Panc1 (cell line): ENCODE results near the gene RFFL. TPM values are rescaled to one million over a fixed set of nuclear protein-coding genes. Genes with fewer than 3 reads are reported as not detected.

Experiments used
- ATAC-seq: fragments of 200-7000 bp; cut with Tn5 transposase; 2 replicates; pipeline ENCODE4 v1.9.1; 2020; ENCODE audit warnings: mild to moderate bottlenecking, moderate library complexity
- BruUV-seq: library from RNA; stranded (reverse); fragments of 400-500 nt; replicated peaks from 2 replicates; lab custom pipeline; 2021; lab: Mats Ljungman, UMichigan
- CTCF ChIA-PET: fragments of 300-600 bp; sonication (Branson Sonifier 250); formaldehyde crosslinking; loops from one replicate; lab custom pipeline; 2022; ENCODE audit warnings: antibody characterized with exemption; lab: Charles Lee
- POLR2A ChIA-PET: fragments of 300-600 bp; sonication (Branson Sonifier 250); formaldehyde crosslinking; loops from one replicate; lab custom pipeline; 2022; ENCODE audit warnings: antibody characterized with exemption; lab: Charles Lee
- DNase-seq: peaks from one replicate; pipeline ENCODE4 v3.0.0-alpha.2; 2010; ENCODE audit warnings: low read depth, low spot score
- H3K27ac ChIP-seq: 2 replicates; pipeline ENCODE4 v1.5.1; 2011; ENCODE audit warnings: mild to moderate bottlenecking, low read length, inconsistent platforms
- H3K27me3 ChIP-seq: fragments of 200-500 bp; sonication (Bioruptor generic); 2 replicates; pipeline ENCODE4 v1.6.0; 2014; ENCODE audit warnings: low read length, inconsistent platforms; ENCODE audit not compliant: control insufficient read depth, insufficient read depth
- H3K36me3 ChIP-seq: fragments of 200-500 bp; sonication (Bioruptor generic); 2 replicates; pipeline ENCODE4 v1.5.1; 2014; ENCODE audit warnings: inconsistent platforms, mild to moderate bottlenecking, low read length, moderate library complexity; ENCODE audit not compliant: control insufficient read depth, insufficient read depth
- H3K4me1 ChIP-seq: 2 replicates; pipeline ENCODE4 v1.5.1; 2011; ENCODE audit warnings: inconsistent platforms, mild to moderate bottlenecking, low read length, moderate library complexity; ENCODE audit not compliant: control insufficient read depth, insufficient read depth
- H3K4me3 ChIP-seq, 2 experiments: 2 replicates each; pipeline ENCODE4 v1.5.1; 2011 to 2012; ENCODE audit warnings: low read depth in 2 of 2, low read length in 2 of 2, mild to moderate bottlenecking in 2 of 2, inconsistent platforms in 1 of 2, moderate library complexity in 1 of 2
- H3K9me3 ChIP-seq: fragments of 200-500 bp; sonication (Bioruptor generic); 2 replicates; pipeline ENCODE4 v1.5.1; 2014; ENCODE audit warnings: low read depth, mild to moderate bottlenecking, inconsistent platforms, low read length, moderate library complexity; ENCODE audit not compliant: control insufficient read depth, insufficient read depth
- POLR2AphosphoS5 ChIP-seq: IDR thresholded peaks from 2 replicates; pipeline ENCODE4 v1.6.1; 2012; ENCODE audit warnings: mild to moderate bottlenecking, low read depth, low read length, moderate library complexity
- SIN3A ChIP-seq: IDR thresholded peaks from 2 replicates; pipeline ENCODE4 v1.6.1; 2012; ENCODE audit warnings: low read depth, mild to moderate bottlenecking, low read length, moderate library complexity, borderline replicate concordance; ENCODE audit not compliant: insufficient read depth
- TCF7L2 ChIP-seq: IDR thresholded peaks from 2 replicates; pipeline ENCODE4 v1.6.1; 2011; ENCODE audit warnings: mild to moderate bottlenecking, low read depth, low read length, inconsistent platforms
- in situ Hi-C: cut with HindIII; loops from 2 replicates; pipeline ENCODE4 v1.10.0; 2016; ENCODE audit warnings: low sequenced_read_pairs, low pct_unique_long_range_greater_than_20kb
- intact Hi-C: fragments of 100-400 bp; cut with micrococcal nuclease; formaldehyde crosslinking; loops from one replicate; pipeline ENCODE4 v1.10.0; 2022; ENCODE audit not compliant: unreplicated experiment
- total RNA-seq: library from RNA; stranded (reverse); gene quantifications from one replicate; pipeline ENCODE4 v1.2.1, GENCODE V29; 2021; ENCODE audit not compliant: unreplicated experiment
- TF ChIP-seq, protein P1 (sequence below): fragments of 450-650 bp; IDR thresholded peaks from 2 replicates; pipeline ENCODE4 v1.5.1; 2017; ENCODE audit warnings: mild to moderate bottlenecking
- TF ChIP-seq, protein P2 (sequence below), 2 experiments: IDR thresholded peaks; 2 replicates each; pipeline ENCODE4 v1.6.1; 2011 to 2012; ENCODE audit warnings: low read depth in 2 of 2, control low read depth in 1 of 2, low read length in 1 of 2, mild to moderate bottlenecking in 1 of 2, moderate library complexity in 1 of 2; ENCODE audit not compliant: insufficient read depth in 1 of 2

Gene RFFL
- total RNA-seq, 1 experiment from 2014 or later: 38.4 TPM

DNA sequence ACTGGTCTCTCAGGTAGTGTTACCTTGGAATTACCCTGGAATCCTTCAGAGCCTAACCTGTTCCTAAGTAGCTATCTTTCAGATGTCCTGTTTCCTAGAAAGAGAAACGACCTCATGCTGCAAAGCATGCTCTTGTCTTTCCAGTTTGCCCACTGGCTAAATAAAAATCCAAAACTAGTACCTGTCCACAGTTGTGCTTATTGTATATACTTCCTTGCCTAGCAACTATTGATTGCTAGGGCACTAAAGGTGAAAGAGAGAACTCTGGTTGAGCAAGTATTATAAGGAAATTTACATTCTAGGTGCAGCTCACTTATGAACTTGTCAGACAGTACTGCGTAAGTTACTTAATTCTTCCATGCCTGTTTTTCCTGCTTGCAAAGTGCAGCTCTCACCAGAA, 44.7 kb downstream of the RFFL start:
- in situ Hi-C loops: no loop called here
- Histone ChIP-seq H3K4me3 (no peak overlapping the region), H3K27me3 (no peaks in the 10 kb centered on the region), H3K27ac (no peak overlapping the region), H3K4me1 (peaks cover 8% of the 10 kb centered on the region; the same call in 1 of the 2 replicates), H3K36me3 (no peaks in the 10 kb centered on the region; the same call in 1 of the 2 replicates), H3K9me3 (no peaks in the 10 kb centered on the region)
- CTCF ChIA-PET: interaction anchor here (0.6 kb wide), 1 partner anchor 36 kb away, joined by 8 read pairs; no protein-coding TSS in a partner anchor
- POLR2A ChIA-PET: no interaction called here
- DNase-seq: no peak
- intact Hi-C loops: no loop called here
- ATAC-seq: no peak
- no TSS peak for BruUV-seq
- TF ChIP-seq TCF7L2 (no peak), SIN3A (no peak), POLR2AphosphoS5 (no peak)
- TF ChIP-seq, protein P1, sequence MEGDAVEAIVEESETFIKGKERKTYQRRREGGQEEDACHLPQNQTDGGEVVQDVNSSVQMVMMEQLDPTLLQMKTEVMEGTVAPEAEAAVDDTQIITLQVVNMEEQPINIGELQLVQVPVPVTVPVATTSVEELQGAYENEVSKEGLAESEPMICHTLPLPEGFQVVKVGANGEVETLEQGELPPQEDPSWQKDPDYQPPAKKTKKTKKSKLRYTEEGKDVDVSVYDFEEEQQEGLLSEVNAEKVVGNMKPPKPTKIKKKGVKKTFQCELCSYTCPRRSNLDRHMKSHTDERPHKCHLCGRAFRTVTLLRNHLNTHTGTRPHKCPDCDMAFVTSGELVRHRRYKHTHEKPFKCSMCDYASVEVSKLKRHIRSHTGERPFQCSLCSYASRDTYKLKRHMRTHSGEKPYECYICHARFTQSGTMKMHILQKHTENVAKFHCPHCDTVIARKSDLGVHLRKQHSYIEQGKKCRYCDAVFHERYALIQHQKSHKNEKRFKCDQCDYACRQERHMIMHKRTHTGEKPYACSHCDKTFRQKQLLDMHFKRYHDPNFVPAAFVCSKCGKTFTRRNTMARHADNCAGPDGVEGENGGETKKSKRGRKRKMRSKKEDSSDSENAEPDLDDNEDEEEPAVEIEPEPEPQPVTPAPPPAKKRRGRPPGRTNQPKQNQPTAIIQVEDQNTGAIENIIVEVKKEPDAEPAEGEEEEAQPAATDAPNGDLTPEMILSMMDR: no peak
- TF ChIP-seq, protein P2, sequence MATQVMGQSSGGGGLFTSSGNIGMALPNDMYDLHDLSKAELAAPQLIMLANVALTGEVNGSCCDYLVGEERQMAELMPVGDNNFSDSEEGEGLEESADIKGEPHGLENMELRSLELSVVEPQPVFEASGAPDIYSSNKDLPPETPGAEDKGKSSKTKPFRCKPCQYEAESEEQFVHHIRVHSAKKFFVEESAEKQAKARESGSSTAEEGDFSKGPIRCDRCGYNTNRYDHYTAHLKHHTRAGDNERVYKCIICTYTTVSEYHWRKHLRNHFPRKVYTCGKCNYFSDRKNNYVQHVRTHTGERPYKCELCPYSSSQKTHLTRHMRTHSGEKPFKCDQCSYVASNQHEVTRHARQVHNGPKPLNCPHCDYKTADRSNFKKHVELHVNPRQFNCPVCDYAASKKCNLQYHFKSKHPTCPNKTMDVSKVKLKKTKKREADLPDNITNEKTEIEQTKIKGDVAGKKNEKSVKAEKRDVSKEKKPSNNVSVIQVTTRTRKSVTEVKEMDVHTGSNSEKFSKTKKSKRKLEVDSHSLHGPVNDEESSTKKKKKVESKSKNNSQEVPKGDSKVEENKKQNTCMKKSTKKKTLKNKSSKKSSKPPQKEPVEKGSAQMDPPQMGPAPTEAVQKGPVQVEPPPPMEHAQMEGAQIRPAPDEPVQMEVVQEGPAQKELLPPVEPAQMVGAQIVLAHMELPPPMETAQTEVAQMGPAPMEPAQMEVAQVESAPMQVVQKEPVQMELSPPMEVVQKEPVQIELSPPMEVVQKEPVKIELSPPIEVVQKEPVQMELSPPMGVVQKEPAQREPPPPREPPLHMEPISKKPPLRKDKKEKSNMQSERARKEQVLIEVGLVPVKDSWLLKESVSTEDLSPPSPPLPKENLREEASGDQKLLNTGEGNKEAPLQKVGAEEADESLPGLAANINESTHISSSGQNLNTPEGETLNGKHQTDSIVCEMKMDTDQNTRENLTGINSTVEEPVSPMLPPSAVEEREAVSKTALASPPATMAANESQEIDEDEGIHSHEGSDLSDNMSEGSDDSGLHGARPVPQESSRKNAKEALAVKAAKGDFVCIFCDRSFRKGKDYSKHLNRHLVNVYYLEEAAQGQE (IDR thresholded peaks at IDR 0.05; ENCODE audit: insufficient read depth in 1 of 2, low read depth in 2 of 2, low read length in 1 of 2): no peak

DNA sequence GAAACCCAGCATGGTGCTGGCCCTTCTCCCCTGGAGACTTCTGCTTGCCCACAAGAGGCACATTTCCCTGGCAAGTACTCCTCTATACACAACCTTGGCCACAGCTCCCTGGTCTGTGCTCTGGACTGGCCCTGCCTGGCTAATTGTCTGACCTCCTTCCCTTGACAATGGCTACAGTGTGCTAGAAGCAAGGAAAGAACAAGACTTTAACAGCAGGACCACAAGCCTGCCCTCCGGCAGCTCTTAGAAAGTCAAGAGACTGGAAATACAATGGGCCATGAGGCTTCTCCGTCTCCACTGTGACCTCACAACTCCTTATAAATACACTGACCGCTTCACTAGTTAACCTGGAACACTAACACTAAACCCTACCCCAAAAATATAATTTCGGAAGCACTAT, 46.5 kb downstream of the RFFL start:
- no peaks in the 10 kb centered on the region for H3K4me1 ChIP-seq
- no peaks in the 10 kb centered on the region for H3K9me3 ChIP-seq
- no peak overlapping the region for H3K4me3 ChIP-seq
- BruUV-seq: no TSS peak
- ATAC-seq (no peak), DNase-seq (no peak)
- in situ Hi-C loops (no loop called here), intact Hi-C loops (no loop called here)
- ChIA-PET CTCF (no interaction called here), POLR2A (no interaction called here)
- H3K27ac ChIP-seq: no peak overlapping the region
- no peaks in the 10 kb centered on the region; the same call in 1 of the 2 replicates for H3K36me3 ChIP-seq
- no peaks in the 10 kb centered on the region for H3K27me3 ChIP-seq
- no peak for TF ChIP-seq SIN3A
- TF ChIP-seq TCF7L2: no peak
- no peak for TF ChIP-seq POLR2AphosphoS5
- TF ChIP-seq, protein P2 (IDR thresholded peaks at IDR 0.05; ENCODE audit: insufficient read depth in 1 of 2, low read depth in 2 of 2, low read length in 1 of 2): no peak
- TF ChIP-seq, protein P1: no peak
